Stomach (tissue), 9 donors: ENCODE data around the gene SF3A2. TPM values are rescaled to one million over a fixed set of nuclear protein-coding genes. Genes with fewer than 3 reads are reported as not detected.
A peak's percentile ranks its signal among the peaks of the same experiment; 100 is the strongest.

Experiments used
- DNase-seq, 2 donors: peaks; one replicate each; pipeline versions ENCODE4 v3.0.0 to v3.0.0-alpha.2; 2013 to 2019
- H3K27ac ChIP-seq, 5 donors: fragments of 200-600 bp in 4 of 5; sonication (generic) in 4 of 5; one replicate each; pipeline ENCODE4 v1.5.1; 2013 to 2019; ENCODE audit warnings: mild to moderate bottlenecking in 1 of 5, moderate library complexity in 1 of 5
- H3K27me3 ChIP-seq, 3 donors: fragments of 200-600 bp; sonication (generic); one replicate each; pipeline ENCODE4 v1.5.1; 2017 to 2019; ENCODE audit warnings: mixed run types in 1 of 3
- H3K36me3 ChIP-seq, 4 donors: fragments of 200-600 bp; sonication (generic); 1 replicate in 3 of 4; 2 replicates in 1 of 4; pipeline ENCODE4 v1.5.1; 2016 to 2019
- H3K4me1 ChIP-seq, 4 donors: fragments of 200-600 bp; sonication (generic); one replicate each; pipeline ENCODE4 v1.5.1; 2016 to 2019
- H3K4me3 ChIP-seq, 4 donors: fragments of 200-600 bp; sonication (generic) in 3 of 4; one replicate each; pipeline ENCODE4 v1.5.1; 2016 to 2019; ENCODE audit warnings: mild to moderate bottlenecking in 1 of 4
- H3K9me3 ChIP-seq, 4 donors: fragments of 200-600 bp; sonication (generic); one replicate each; pipeline ENCODE4 v1.5.1; 2016 to 2019
- EP300 ChIP-seq: sonication (generic); formaldehyde crosslinking; IDR thresholded peaks from one replicate; pipeline ENCODE4 v1.6.1; 2017; ENCODE audit warnings: antibody characterized with exemption
- POLR2A ChIP-seq, 4 donors: fragments of 450-650 bp; IDR thresholded peaks; one replicate each; pipeline ENCODE4 v1.6.1; 2016; ENCODE audit warnings: antibody characterized with exemption in 4 of 4, control low read depth in 2 of 4, mild to moderate bottlenecking in 1 of 4, moderate library complexity in 1 of 4
- POLR2AphosphoS5 ChIP-seq, 3 donors: sonication (generic); formaldehyde crosslinking; IDR thresholded peaks; one replicate each; pipeline ENCODE4 v1.6.1; 2016; ENCODE audit warnings: antibody characterized with exemption in 3 of 3
- WGBS, 5 donors: extraction: QIAGEN DNeasy Blood & Tissue Kit in 3 of 5; methylation state at CpG; one replicate each; pipeline versions ENCODE4 v1.1.5 to v1.1.7; 2013 to 2018; 5-methylcytosine and 5-hydroxymethylcytosine counted together
- intact Hi-C: fragments of 100-400 bp; cut with DNase I; formaldehyde crosslinking; loops from one replicate; pipeline ENCODE4 v1.15.1; 2023; ENCODE audit warnings: low total_unique reads
- polyA plus RNA-seq, 3 donors: library from polyadenylated mRNA; stranded (reverse); fragments of 200-250 nt; gene quantifications; one replicate each; pipeline ENCODE4 v1.2.3, GENCODE V29; 2013
- total RNA-seq, 5 donors: library from RNA; depleted of rRNA; stranded (reverse); fragments of >200 nt; gene quantifications; one replicate each; pipeline versions ENCODE4 v1.1.0 to v1.2.3, GENCODE V29; 2014 to 2016
- TF ChIP-seq, protein P1 (sequence below), 7 experiments: fragments of 450-650 bp in 4 of 7; fragments of 200-600 bp in 3 of 7; sonication (generic) in 3 of 7; IDR thresholded peaks; one replicate each; pipeline ENCODE4 v1.5.1; 2016 to 2019; ENCODE audit warnings: antibody characterized with exemption in 7 of 7, control low read depth in 2 of 7, mild to moderate bottlenecking in 1 of 7
- donor health status: healthy with polysubstance abuse.
- donor health status: Bipolar disorder and iron deficiency.
- donor health status: healthy.

Gene SF3A2
- total and polyA plus RNA-seq, 8 donors: 25.8 to 214 (median 37.0) TPM

DNA sequence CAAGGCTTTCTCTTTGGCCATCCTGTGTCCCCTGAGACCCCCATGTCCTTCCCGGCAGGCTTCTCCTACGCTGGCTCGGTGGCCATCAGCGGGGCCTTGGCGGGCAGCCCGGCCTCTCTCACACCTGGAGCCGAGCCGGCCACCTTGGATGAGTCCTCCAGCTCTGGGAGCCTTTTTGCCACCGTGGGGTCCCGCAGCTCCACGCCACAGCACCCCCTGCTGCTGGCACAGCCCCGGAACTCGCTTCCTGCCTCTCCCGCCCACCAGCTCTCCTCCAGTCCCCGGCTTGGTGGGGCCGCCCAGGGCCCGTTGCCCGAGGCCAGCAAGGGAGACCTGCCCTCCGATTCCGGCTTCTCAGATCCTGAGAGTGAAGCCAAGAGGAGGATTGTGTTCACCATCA is 14.7 kb upstream of the SF3A2 start:
- H3K27me3 ChIP-seq: no peaks in the 10 kb centered on the region
- 86 to 94% (median 89%) methylated on average over 19 to 20 of the region's 20 CpGs for WGBS, 5 donors
- TF ChIP-seq EP300 (no peak), POLR2A (IDR thresholded peaks at IDR 0.05) (no peak)
- TF ChIP-seq, protein P1, sequence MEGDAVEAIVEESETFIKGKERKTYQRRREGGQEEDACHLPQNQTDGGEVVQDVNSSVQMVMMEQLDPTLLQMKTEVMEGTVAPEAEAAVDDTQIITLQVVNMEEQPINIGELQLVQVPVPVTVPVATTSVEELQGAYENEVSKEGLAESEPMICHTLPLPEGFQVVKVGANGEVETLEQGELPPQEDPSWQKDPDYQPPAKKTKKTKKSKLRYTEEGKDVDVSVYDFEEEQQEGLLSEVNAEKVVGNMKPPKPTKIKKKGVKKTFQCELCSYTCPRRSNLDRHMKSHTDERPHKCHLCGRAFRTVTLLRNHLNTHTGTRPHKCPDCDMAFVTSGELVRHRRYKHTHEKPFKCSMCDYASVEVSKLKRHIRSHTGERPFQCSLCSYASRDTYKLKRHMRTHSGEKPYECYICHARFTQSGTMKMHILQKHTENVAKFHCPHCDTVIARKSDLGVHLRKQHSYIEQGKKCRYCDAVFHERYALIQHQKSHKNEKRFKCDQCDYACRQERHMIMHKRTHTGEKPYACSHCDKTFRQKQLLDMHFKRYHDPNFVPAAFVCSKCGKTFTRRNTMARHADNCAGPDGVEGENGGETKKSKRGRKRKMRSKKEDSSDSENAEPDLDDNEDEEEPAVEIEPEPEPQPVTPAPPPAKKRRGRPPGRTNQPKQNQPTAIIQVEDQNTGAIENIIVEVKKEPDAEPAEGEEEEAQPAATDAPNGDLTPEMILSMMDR (IDR thresholded peaks at IDR 0.05): peak in 1 of 7 experiments; percentile 3
- no peaks in the 10 kb centered on the region for H3K9me3 ChIP-seq
- H3K36me3 ChIP-seq: peaks cover 79 to 100% (median 99%) of the 10 kb centered on the region in 4 donors
- H3K4me3 ChIP-seq: no peak overlapping the region
- H3K27ac ChIP-seq: peak overlapping the region in 1 of 5 donors; percentile 0
- intact Hi-C loops: no loop called here
- no peak for DNase-seq
- H3K4me1 ChIP-seq: peaks cover 0 to 5% (median 0%) of the 10 kb centered on the region in 4 donors

DNA sequence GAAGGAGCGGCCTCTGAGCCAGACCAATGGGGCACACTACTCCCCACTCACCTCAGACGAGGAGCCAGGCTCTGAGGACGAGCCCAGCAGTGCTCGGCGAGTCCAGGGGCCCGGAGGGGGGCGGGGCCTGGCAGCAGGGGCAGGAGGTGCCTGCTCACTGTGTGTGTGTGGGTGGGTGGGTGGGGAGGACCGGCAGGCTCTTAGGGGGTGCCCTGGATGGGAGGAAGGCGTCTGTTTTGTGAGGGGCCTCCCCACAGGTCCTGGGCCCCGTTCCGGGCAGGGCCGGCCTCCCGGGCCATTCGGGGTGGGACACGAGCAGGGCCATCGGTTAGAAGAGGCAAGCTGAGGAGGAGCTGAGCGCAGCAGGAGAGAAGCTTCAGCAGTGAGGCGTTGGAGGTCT is 13.2 kb upstream of the SF3A2 start:
- TF ChIP-seq, protein P1 (IDR thresholded peaks at IDR 0.05): no peak
- no peaks in the 10 kb centered on the region for H3K27me3 ChIP-seq
- intact Hi-C loops: no loop called here
- H3K4me1 ChIP-seq: peaks cover 0 to 5% (median 2%) of the 10 kb centered on the region in 4 donors
- no peak for DNase-seq
- WGBS, 5 donors: 87 to 95% (median 90%) methylated on average over 7 to 18 of the region's 18 CpGs
- no peaks in the 10 kb centered on the region for H3K9me3 ChIP-seq
- H3K4me3 ChIP-seq: no peak overlapping the region
- H3K27ac ChIP-seq: no peak overlapping the region
- peaks cover 76 to 100% (median 100%) of the 10 kb centered on the region in 4 donors for H3K36me3 ChIP-seq

DNA sequence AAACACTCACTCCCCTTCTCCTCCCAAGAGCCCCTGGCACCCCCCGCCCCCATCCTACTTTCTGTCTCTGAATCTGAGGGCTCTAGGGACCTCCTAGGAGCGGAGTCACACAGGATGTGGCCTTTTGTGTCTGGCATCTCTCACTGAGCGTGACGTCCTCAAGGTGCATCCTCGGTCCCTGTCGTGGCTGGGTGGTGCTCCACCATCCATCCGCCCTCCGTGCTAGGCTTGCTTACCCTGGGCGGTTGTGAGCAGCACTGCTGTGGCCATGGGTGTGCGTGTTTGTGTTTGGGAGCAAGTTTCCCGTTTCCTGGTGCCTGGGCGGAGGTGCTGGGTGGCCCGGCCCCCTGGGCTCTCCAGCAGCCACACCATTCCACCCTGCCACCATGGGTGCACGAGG is 12.7 kb upstream of the SF3A2 start:
- intact Hi-C loops: no loop called here

DNA sequence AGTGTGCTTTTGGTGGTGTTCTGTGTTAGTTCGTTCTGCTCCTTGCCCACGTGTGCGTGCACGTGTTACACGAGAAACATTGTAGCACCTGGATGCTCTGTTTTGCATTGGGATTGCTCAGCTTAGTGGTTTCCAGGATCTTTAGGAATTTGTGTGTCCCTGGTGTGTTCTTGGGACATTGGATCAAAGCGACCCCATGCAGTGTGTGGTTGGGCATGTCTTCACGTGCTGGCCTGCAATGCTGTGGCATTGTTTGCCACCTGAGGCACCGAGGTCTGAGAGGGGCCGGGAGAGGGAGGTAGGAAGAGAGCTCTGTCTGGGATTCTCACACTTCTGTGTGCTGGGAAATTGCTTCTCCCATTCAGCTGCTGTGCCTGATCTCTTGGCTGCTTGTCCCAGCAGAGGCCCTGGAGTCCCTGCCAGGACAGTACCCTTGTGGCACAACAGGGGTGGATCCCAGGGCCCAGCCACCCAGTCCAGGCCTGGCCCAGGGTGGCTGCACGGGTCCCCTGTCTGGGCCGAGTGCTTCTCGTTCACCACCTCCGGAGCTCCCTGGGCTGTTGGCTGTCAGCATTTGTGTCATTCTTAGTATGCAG is 11.8 kb upstream of the SF3A2 start:
- intact Hi-C loops: no loop called here
- WGBS, 5 donors: 85 to 90% (median 89%) methylated on average over 11 to 13 of the region's 13 CpGs
- peaks cover 73 to 100% (median 100%) of the 10 kb centered on the region in 4 donors for H3K36me3 ChIP-seq

More for the DNA sequence above, 12.7 kb upstream of the SF3A2 start:
- Histone ChIP-seq H3K9me3 (no peaks in the 10 kb centered on the region), H3K27ac (no peak overlapping the region), H3K36me3 (peaks cover 74 to 100% (median 100%) of the 10 kb centered on the region in 4 donors), H3K4me1 (peaks cover 0 to 6% (median 3%) of the 10 kb centered on the region in 4 donors), H3K27me3 (no peaks in the 10 kb centered on the region), H3K4me3 (no peak overlapping the region)
- no peak for DNase-seq
- WGBS, 5 donors: 84 to 91% (median 88%) methylated on average over 12 to 14 of the region's 14 CpGs
- no peak for TF ChIP-seq POLR2AphosphoS5 (IDR thresholded peaks at IDR 0.05)
- TF ChIP-seq POLR2A (IDR thresholded peaks at IDR 0.05): no peak
- TF ChIP-seq, protein P1 (IDR thresholded peaks at IDR 0.05): no peak
- TF ChIP-seq EP300: no peak

More for the DNA sequence above, 11.8 kb upstream of the SF3A2 start:
- H3K9me3 ChIP-seq: no peaks in the 10 kb centered on the region
- no peak overlapping the region for H3K27ac ChIP-seq
- no peak overlapping the region for H3K4me3 ChIP-seq
- TF ChIP-seq POLR2A (IDR thresholded peaks at IDR 0.05) (no peak), EP300 (no peak), POLR2AphosphoS5 (IDR thresholded peaks at IDR 0.05) (no peak)
- TF ChIP-seq, protein P1 (IDR thresholded peaks at IDR 0.05): no peak
- H3K4me1 ChIP-seq: peaks cover 0 to 10% (median 6%) of the 10 kb centered on the region in 4 donors
- no peak for DNase-seq
- no peaks in the 10 kb centered on the region for H3K27me3 ChIP-seq
